ENCODE measurements around the gene OR10H5. TPM values are rescaled to one million over a fixed set of nuclear protein-coding genes. Genes with fewer than 3 reads are reported as not detected.
"Not testable (repeated sequence)": the region's sequence is repeated elsewhere in the genome, so short reads cannot be mapped to it uniquely, and the experiment has no call there.

The OR10H5 gene, protein sequence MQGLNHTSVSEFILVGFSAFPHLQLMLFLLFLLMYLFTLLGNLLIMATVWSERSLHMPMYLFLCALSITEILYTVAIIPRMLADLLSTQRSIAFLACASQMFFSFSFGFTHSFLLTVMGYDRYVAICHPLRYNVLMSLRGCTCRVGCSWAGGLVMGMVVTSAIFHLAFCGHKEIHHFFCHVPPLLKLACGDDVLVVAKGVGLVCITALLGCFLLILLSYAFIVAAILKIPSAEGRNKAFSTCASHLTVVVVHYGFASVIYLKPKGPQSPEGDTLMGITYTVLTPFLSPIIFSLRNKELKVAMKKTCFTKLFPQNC
- polyA plus RNA-seq, result not detected

DNA sequence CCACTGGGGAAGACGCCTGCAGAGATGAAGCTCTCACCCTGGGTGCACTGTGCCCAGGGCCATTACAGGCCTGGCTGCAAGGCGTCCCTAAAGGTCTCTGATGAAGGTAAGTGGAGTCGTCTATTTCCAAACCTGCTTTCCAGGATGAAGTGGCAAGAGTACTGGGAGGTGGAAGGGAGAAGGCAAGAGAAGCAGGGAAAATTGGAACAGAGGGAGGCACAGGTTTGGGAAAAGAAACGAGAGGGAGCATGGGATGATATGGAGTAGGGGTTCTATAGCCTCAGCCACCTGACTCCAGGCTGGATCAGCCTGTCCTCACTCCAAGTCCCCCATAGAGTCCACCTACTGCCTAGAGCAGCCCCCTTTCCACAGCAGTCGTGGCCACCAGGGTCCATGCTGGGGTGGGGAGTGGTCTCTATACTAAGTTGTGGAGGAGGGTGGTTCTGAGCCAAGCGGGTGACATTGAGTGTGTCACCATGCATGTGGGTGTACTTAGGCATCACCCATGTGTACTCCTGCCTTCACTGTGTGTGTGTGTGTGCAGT is at the start of gene OR10H5:
Gene OR10H5, plus strand, starts transcription at position 51 of the 545 bp plus-strand sequence. CDS start 6,388 bp downstream, outside the sequence.
- Mint-ChIP-seq H3K9me3 (no peaks in the 10 kb centered on the region), H3K4me3 (no peak within 1 kb of the TSS), H3K4me1 (no peaks in the 10 kb centered on the region), H3K36me3 (no peaks in the 10 kb centered on the region), H3K27ac (no peak within 1 kb of the TSS), H3K27me3 (peaks cover 13% of the 10 kb centered on the region)

DNA sequence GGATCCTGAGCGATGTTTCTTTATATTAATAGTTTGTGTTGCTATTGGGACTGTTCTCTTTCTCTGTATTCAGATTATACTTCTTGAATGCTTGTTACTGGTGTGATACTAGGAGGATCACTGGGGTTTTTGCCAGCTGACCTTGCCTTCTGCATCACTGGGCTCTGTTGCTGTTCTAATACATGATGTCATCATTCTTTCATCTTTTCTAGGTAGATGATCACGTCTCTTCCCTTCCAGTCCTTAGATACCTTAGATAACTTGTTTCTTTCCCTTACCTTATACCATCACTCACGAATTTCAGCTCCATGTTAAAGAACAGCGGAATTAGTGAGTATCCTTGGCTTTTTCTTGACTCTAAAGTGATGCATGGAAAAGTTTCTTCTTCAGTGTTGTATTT is 49.7 kb upstream of the OR10H5 start, which contains the start of gene OR10H3:
Gene OR10H3, plus strand, starts transcription at position 264 of the 400 bp plus-strand sequence. CDS start 3,408 bp downstream, outside the sequence.
- Mint-ChIP-seq H3K27me3 (peaks cover 15% of the 10 kb centered on the region), H3K36me3 (no peaks in the 10 kb centered on the region), H3K4me1 (no peaks in the 10 kb centered on the region), H3K9me3 (peaks cover 6 to 19% (median 7%) of the 10 kb centered on the region in 3 donors), H3K27ac (no peak within 1 kb of the TSS), H3K4me3 (no peak within 1 kb of the TSS)

DNA sequence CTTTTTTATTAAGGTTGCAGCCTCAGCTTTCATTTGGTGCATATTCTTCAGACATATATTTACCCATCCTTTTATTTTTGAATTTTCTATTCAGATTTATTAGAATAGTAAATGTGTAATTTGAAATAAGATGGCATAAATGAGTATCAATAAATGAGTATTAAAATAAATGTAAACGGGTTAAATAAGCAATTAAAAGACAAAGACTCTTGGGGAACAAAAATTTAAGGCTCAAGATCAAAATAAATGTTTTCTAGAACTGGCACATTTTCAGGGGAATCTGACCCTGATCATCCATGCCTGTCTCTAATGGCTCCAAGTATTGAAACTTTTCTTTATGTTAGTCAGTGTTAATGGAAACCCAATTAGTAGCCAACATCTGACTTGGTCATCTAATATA is 46.7 kb upstream of the OR10H5 start:
- Mint-ChIP-seq H3K27me3 (peaks cover 12% of the 10 kb centered on the region), H3K36me3 (no peaks in the 10 kb centered on the region), H3K9me3 (peaks cover 7 to 19% (median 10%) of the 10 kb centered on the region in 3 donors), H3K4me3 (no peak overlapping the region), H3K4me1 (no peaks in the 10 kb centered on the region), H3K27ac (no peak overlapping the region)

DNA sequence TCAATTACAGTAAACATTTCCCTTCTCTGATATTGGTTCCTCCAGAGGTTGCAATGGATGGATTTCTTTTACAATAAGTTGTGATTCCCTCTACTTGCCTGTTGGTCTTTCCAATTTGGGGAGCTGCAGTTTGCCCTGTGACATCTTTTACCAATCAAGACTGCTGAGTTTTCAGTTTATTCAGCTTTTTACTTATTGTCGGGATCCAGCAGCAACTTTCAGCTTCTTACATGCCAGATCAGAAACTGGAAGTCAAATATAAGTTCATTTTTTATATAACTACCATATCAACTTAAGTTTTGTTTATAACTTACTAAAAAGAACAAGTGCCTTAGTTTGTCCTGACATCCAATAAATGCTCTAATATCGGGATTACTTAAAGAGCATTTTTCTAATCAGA is 39.2 kb upstream of the OR10H5 start:
- no peaks in the 10 kb centered on the region for H3K4me1 Mint-ChIP-seq
- no peaks in the 10 kb centered on the region for H3K36me3 Mint-ChIP-seq
- H3K27ac Mint-ChIP-seq, result no peak overlapping the region
- H3K9me3 Mint-ChIP-seq, result peaks cover 0 to 1% (median 0%) of the 10 kb centered on the region in 3 donors
- no peak overlapping the region for H3K4me3 Mint-ChIP-seq
- peaks cover 31% of the 10 kb centered on the region for H3K27me3 Mint-ChIP-seq

DNA sequence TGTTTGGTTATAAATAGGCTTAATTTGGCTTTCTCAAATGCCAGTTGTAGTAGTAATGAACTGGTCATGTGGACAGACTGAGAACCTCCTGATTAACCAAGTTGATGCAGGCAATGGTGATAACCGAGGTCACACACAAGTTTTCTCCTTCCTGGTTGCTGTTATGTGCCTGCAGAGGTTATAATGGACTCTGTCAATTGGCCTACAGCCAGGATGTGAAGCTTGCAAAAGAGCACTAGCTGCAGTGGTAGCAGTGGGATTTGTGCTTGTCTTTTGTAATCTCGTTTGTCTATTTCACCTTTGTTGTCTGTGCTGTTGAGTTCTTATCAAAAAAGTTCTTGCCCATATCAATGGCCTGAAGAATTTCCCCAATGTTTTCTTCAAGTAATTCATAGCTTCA is 29.1 kb upstream of the OR10H5 start:
- Mint-ChIP-seq H3K4me1 (no peaks in the 10 kb centered on the region), H3K27me3 (peaks cover 36% of the 10 kb centered on the region), H3K4me3 (no peak overlapping the region), H3K9me3 (peaks cover 0 to 11% (median 8%) of the 10 kb centered on the region in 3 donors), H3K27ac (no peak overlapping the region), H3K36me3 (no peaks in the 10 kb centered on the region)

DNA sequence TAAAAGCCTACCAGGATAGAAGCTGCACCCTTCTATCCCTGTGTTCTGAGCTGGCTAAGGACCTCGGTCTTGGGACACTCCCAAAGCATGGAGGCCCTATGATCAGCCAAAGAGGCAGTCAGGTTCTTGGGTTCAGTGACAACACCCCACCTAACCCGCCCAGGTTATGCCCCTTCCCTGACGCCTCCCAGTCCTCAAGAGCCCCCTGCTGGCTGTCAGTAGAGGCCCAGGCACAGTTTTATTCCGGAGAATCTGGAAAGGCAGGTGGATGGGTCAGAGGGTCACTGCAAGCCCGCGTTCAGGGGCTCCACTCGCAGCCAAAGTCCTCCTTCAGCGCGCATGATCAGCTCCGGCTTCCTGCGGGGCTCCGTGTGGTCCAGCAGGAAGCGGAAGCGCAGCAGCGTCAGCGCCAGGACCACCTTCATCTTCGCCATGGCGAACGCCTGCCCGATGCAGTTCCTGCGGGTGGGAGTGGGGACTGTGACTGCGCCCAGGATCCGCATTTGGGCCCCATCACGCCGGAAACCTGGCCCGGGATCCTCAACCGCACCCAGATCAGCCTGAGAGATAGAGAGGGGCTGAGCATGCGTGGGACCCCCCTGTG is 27.4 kb upstream of the OR10H5 start:
- Mint-ChIP-seq H3K27me3 (peaks cover 36% of the 10 kb centered on the region), H3K27ac (no peak overlapping the region), H3K4me3 (no peak overlapping the region), H3K9me3 (peaks cover 0 to 12% (median 11%) of the 10 kb centered on the region in 3 donors), H3K36me3 (peaks cover 1% of the 10 kb centered on the region), H3K4me1 (no peaks in the 10 kb centered on the region)

DNA sequence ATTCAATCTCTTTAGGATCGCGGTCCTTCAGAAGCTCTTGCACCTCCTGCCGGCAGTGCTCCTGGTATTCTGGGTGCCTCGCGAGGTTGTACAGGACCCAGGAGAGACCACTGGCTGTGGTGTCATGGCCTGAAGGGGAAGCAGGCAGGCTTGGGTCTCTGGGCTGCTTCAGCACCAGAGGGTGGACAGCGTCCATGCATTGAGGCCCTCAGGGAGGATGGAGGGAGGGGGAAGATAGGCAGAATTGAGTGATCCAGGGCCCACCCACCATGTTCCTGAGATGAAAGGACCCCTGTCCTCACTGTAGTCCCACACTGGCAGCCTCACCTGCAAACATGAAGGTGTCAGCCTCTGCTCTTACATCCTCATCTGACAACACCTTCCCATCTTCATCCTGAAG is 17.9 kb upstream of the OR10H5 start:
- Mint-ChIP-seq H3K4me3 (no peak overlapping the region), H3K9me3 (peaks cover 0 to 7% (median 0%) of the 10 kb centered on the region in 3 donors), H3K27ac (no peak overlapping the region), H3K4me1 (no peaks in the 10 kb centered on the region), H3K36me3 (peaks cover 4% of the 10 kb centered on the region), H3K27me3 (peaks cover 23% of the 10 kb centered on the region)

DNA sequence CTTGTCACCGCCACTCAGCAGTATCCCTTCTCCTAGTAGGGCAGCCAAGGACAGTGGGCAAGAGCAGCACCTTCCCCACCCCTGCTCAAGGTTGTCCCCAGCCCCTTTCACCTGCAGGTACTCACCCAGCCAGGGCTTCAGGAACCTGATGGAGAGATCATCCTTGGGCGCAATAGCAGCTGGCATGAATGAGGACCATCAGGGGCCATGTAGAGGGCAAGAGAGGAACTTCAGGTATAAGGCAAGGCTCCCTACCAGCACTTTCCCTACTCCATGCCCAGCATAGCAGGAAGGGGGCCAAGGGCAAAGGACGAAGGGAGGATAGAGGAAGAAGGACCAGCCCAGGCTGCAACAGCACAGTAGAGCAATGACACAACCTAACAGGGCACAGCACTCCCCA is 13.3 kb upstream of the OR10H5 start:
- H3K36me3 Mint-ChIP-seq, H3K4me1 Mint-ChIP-seq: not testable (repeated sequence)
- Mint-ChIP-seq H3K27ac (peak overlapping the region in 1 of 3 donors; percentile 57), H3K4me3 (peak overlapping the region in 1 of 4 donors; percentile 60), H3K9me3 (peaks cover 0 to 13% (median 2%) of the 10 kb centered on the region in 3 donors), H3K27me3 (peaks cover 28% of the 10 kb centered on the region)

DNA sequence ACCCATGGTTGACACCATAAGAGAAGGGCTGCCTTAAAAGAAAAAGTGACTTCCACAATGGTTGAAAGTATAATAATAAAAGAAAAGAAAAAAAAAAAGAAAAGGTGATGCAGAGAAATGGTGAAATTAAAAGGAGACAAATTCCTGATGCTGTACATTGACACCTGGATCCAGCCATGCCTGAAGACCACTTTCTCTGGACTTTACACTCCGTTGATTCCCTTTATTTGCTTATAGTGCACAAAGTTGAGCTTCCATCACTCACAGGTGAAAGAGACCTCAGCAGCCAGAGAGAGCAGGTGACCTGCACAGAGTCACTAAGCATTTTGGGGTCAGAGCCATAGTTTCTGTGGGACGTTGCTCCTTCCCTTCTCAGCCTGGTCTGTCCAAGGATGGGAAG is 12.2 kb upstream of the OR10H5 start:
- Mint-ChIP-seq H3K27ac (peak overlapping the region in 1 of 3 donors; percentile 28), H3K9me3 (peaks cover 0 to 13% (median 2%) of the 10 kb centered on the region in 3 donors), H3K27me3 (peaks cover 23% of the 10 kb centered on the region), H3K36me3 (peaks cover 4% of the 10 kb centered on the region), H3K4me1 (no peaks in the 10 kb centered on the region), H3K4me3 (no peak overlapping the region)

DNA sequence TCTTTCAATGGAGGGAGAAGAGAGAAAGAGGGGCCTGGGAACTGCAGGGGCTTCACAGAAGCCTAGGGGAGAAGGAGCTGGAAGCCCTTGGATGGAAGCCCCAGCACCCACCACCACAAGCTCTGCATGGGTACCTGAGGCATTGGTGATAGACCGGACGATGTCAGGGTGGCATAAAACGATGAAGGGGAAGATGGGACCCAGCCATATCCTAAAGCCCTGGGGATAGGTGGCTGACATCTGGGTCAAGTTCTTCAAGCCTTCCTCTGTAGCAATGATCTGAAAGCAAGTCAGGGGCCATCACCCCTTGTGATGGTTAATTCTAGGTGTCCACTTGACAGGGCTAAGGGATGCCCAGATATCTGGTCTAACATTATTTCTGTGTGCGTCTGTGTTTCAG is 11.2 kb upstream of the OR10H5 start:
- Mint-ChIP-seq H3K9me3 (peaks cover 0 to 13% (median 2%) of the 10 kb centered on the region in 3 donors), H3K4me3 (no peak overlapping the region), H3K27ac (no peak overlapping the region), H3K27me3 (peaks cover 22% of the 10 kb centered on the region), H3K36me3 (peaks cover 4% of the 10 kb centered on the region), H3K4me1 (no peaks in the 10 kb centered on the region)

DNA sequence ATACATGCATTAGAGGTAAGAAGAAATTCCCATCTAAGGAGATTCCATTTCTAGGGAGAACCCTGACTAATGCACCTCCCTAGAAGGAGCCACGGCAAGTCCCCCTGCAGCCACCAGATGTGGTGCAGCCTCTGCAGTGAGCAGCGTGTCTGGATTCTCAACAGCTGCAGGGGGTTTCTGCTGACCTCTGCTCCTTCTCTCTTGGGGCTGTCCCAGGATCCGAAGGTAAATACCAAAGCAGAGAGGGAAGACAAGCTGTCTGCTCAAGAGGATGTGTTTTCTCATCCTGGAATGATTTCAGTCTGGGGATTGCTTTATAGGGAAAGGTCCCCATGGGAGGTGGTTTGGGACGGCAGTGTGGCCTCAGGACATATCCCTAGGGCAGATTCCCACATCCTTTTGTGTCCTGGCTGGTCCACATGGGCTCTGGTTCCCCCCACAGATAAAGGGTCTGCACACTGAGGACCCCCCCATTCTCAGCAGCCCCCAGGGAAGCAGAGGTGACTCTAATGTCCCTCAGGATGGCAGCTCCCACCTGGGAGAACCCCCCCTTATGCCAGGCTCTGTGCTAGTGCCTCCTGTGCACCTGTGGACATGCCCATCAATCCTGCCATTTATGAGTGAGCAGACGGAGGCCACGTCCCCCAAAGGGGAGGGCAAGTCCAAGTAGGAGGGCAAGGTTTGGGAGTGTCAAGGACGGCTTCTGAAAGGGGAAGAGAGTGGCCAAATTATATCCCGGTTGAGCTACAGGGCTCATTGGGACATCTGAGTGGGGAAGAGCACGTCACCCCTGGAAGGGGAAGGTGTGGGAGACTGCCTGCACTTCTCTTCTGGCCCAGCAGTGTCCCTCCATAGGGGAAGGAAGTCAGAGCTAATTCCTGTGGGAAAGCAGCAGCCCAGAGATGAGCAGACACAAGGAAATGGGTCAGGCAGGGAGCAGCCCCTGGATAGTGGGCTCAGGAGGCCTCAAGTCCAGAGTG is 10.2 kb upstream of the OR10H5 start:
- no peaks in the 10 kb centered on the region for H3K4me1 Mint-ChIP-seq
- H3K9me3 Mint-ChIP-seq, result peaks cover 0 to 10% (median 2%) of the 10 kb centered on the region in 3 donors
- H3K36me3 Mint-ChIP-seq, result peaks cover 4% of the 10 kb centered on the region
- no peak overlapping the region for H3K27ac Mint-ChIP-seq
- H3K27me3 Mint-ChIP-seq, result peaks cover 20% of the 10 kb centered on the region
- H3K4me3 Mint-ChIP-seq, result no peak overlapping the region

DNA sequence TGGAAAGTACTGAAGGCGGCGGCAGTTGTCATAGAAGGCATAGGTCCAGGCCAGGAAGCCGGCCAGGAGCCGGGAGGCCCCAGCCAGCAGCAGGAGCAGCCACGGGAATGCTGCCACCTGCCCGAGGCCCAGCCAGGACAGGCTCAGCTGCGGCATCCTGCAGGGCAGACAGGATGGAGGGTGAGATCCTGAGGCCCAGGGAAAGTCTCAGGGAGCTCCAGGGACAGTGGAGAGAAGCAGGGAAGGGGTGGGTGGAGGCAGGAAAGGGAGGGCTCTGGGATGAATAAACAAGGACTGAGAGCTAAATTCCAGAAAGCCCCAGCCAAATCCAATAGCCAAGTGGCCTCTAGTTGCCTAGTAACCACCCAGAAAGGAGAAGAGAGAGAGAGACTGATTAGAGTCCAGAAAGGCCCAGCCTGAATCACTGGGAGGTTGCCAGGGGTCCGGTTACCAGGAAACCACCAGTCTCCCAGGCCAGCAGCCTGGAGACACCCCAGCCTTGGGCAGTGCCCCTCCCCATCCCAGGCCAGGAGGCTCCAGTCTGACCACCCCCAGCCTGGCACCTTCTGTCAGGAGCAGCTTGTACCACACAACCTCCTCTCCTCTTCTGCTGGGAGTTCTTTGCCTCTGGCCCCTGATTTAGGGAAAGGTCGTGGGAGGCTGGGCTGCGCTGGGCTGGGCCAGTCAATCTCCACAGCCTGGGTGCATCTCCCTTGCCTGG is 7.5 kb upstream of the OR10H5 start:
- Mint-ChIP-seq H3K4me3 (no peak overlapping the region), H3K4me1 (no peaks in the 10 kb centered on the region), H3K27ac (no peak overlapping the region), H3K36me3 (peaks cover 1% of the 10 kb centered on the region), H3K27me3 (peaks cover 11% of the 10 kb centered on the region), H3K9me3 (peaks cover 0 to 6% (median 2%) of the 10 kb centered on the region in 3 donors)

DNA sequence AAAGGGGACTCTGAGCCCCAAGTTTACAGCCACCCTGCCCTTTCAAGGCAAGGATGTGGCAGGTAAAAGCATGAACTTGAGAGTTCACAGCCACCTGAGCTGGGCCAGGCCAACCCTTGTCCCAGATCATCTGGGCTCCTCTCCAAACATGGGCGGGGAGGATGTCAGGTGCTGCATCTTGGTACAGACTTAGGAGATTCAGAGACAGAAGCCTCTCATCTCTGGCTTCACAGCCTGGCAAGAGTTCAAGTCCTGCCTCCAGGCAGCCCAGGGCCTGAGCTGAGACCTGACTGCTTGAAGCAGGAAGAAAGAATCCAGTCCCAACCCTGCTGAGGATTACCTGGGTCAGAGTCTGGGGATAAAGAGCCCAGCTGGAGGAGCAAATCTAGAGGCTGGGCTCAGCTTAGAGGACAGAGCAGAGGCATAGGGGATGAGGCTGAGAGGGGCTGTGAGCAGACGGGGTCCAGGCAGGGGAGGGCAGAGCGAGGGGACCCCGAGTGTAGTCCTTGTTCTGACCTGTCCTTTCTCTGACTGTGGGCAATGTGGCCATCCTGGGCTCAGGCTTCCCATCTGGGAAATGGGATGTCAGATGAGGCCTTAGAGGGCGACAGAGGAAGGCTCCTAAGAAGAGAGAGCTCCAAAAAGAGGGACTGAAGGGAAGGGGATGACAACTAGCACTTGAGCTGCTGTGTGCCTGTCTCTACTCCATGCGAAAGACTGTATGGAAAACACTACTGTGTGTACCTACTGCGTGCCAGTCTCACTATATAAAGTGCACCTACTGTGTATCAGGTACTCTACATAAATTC is 6.6 kb upstream of the OR10H5 start:
- H3K27me3 Mint-ChIP-seq, result peaks cover 6% of the 10 kb centered on the region
- no peaks in the 10 kb centered on the region for H3K9me3 Mint-ChIP-seq
- H3K27ac Mint-ChIP-seq, result no peak overlapping the region
- no peak overlapping the region for H3K4me3 Mint-ChIP-seq
- no peaks in the 10 kb centered on the region for H3K4me1 Mint-ChIP-seq
- H3K36me3 Mint-ChIP-seq, result peaks cover 1% of the 10 kb centered on the region
